Measurements from ENCODE around the gene CAMK2A. TPM values are rescaled to one million over a fixed set of nuclear protein-coding genes. Genes with fewer than 3 reads are reported as not detected.

Gene CAMK2A
- total and polyA plus RNA-seq, 2 donors (not counting 3 experiments of a cell fraction or from before 2014, with no cell fraction given): not detected

- DNase-seq (ENCODE audit: low read depth, low spot score): no peak
- Histone ChIP-seq H3K27me3 (ENCODE audit: control insufficient read depth in 2 of 2, insufficient read depth in 2 of 2, low read length in 2 of 2) (peaks cover 23 to 47% of the 10 kb centered on the region in 2 experiments), H4K20me1 (replicated peaks; ENCODE audit: control insufficient read depth, extremely low read depth, insufficient read depth, low read length) (no peaks in the 10 kb centered on the region), H3K9me1 (replicated peaks; ENCODE audit: control insufficient read depth, extremely low read depth, insufficient read depth, low read length) (no peaks in the 10 kb centered on the region), H3K27ac (ENCODE audit: insufficient read depth, low read depth, low read length) (no peak overlapping the region), H2AFZ (ENCODE audit: low read depth, low read length) (no peak overlapping the region), H3K4me3 (replicated peaks in 1 of 3; ENCODE audit: insufficient read depth in 1 of 3, low read depth in 1 of 3, low read length in 3 of 3) (no peak overlapping the region), H3K4me2 (ENCODE audit: insufficient read depth, low read length) (no peak overlapping the region), H3K4me1 (ENCODE audit: control insufficient read depth, extremely low read depth, insufficient read depth, low read length) (no peaks in the 10 kb centered on the region), H3K36me3 (ENCODE audit: control insufficient read depth in 2 of 2, extremely low read depth in 1 of 2, insufficient read depth in 2 of 2, low read length in 2 of 2) (no peaks in the 10 kb centered on the region), H3K79me2 (ENCODE audit: control insufficient read depth, insufficient read depth, low read length) (no peaks in the 10 kb centered on the region), H3K9ac (replicated peaks; ENCODE audit: extremely low read depth, insufficient read depth, low read length) (no peak overlapping the region), H3K9me3 (replicated peaks; ENCODE audit: control insufficient read depth, insufficient read depth, low read length) (no peaks in the 10 kb centered on the region)
- FAIRE-seq: no peak
- TF ChIP-seq, protein P1, sequence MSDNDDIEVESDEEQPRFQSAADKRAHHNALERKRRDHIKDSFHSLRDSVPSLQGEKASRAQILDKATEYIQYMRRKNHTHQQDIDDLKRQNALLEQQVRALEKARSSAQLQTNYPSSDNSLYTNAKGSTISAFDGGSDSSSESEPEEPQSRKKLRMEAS (IDR thresholded peaks at IDR 0.05; ENCODE audit: insufficient read depth, insufficient read length): no peak
- TF ChIP-seq GATA2 (IDR thresholded peaks at IDR 0.05; ENCODE audit: insufficient read depth, insufficient read length, low read depth, low read length) (no peak), FOS (IDR thresholded peaks at IDR 0.05; ENCODE audit: borderline replicate concordance, insufficient read depth, low read length) (no peak), EZH2 (IDR thresholded peaks at IDR 0.05; ENCODE audit: borderline replicate concordance, low read depth, low read length, severe bottlenecking) (no peak), JUN (IDR thresholded peaks at IDR 0.05; ENCODE audit: borderline replicate concordance, insufficient read depth, insufficient read length, low read depth) (no peak), MYC (IDR thresholded peaks at IDR 0.05; ENCODE audit: low read depth, low read length) (no peak), POLR2A (IDR thresholded peaks at IDR 0.05; ENCODE audit: low read depth, low read length) (no peak), CTCF (IDR thresholded peaks at IDR 0.05; ENCODE audit: extremely low read depth in 1 of 2, insufficient read depth in 1 of 2, low read depth in 1 of 2, low read length in 2 of 2) (no peak), POLR2AphosphoS5 (IDR thresholded peaks at IDR 0.05; ENCODE audit: insufficient read depth, low read depth, low read length) (no peak)
- CTCF ChIA-PET: no interaction called here
- no TSS peak for BruUV-seq (replicated peaks)
- dilution Hi-C loops (cut with MboI; ENCODE audit: extremely low pct_ligation_motif_present, low sequenced_read_pairs) (no loop called here), intact Hi-C loops (cut with micrococcal nuclease) (no loop called here)
- POLR2A ChIA-PET: no interaction called here
Observed at GRCh38 chr5:150278916-150279315, 10.7 kb downstream of the CAMK2A start.

Measured in endothelial cell of umbilical vein (primary cell).